Heart left ventricle (tissue), 16 donors: Measurements from ENCODE around the gene C2orf15. TPM values are rescaled to one million over a fixed set of nuclear protein-coding genes. Genes with fewer than 3 reads are reported as not detected.

Experiments
- ATAC-seq, 4 donors: fragments of 200-7000 bp; cut with Tn5 transposase; one replicate each; pipeline ENCODE4 v1.9.1; 2020 to 2022; ENCODE audit warnings: moderate library complexity in 4 of 4, mild to moderate bottlenecking in 3 of 4, moderate number of reproducible peaks in 1 of 4
- DNase-seq, 5 donors: peaks; one replicate each; pipeline ENCODE4 v3.0.0-alpha.2; 2020
- H3K27ac ChIP-seq, 12 donors: fragments of 200-600 bp; sonication (generic) in 4 of 12; one replicate each; pipeline versions ENCODE4 v1.5.0 to v1.8.0; 2016 to 2022; ENCODE audit warnings: mild to moderate bottlenecking in 2 of 12
- H3K27me3 ChIP-seq, 9 donors: fragments of 200-600 bp; sonication (generic) in 2 of 9; one replicate each; pipeline versions ENCODE4 v1.5.1 to v1.8.0; 2016 to 2022; ENCODE audit warnings: mild to moderate bottlenecking in 3 of 9
- H3K36me3 ChIP-seq, 9 donors: fragments of 200-600 bp; sonication (generic) in 2 of 9; one replicate each; pipeline versions ENCODE4 v1.5.0 to v1.8.0; 2018 to 2022; ENCODE audit warnings: mild to moderate bottlenecking in 2 of 9
- H3K4me1 ChIP-seq, 12 donors: fragments of 200-600 bp; sonication (generic) in 4 of 12; one replicate each; pipeline versions ENCODE4 v1.5.0 to v1.8.0; 2016 to 2022; ENCODE audit warnings: mild to moderate bottlenecking in 3 of 12
- H3K4me3 ChIP-seq, 12 donors: fragments of 200-600 bp; sonication (generic) in 4 of 12; one replicate each; pipeline versions ENCODE4 v1.5.0 to v1.8.0; 2017 to 2022; ENCODE audit warnings: mild to moderate bottlenecking in 9 of 12, moderate library complexity in 4 of 12
- H3K9me3 ChIP-seq, 12 donors: fragments of 200-600 bp; sonication (generic) in 4 of 12; one replicate each; pipeline versions ENCODE4 v1.5.0 to v1.8.0; 2016 to 2022; ENCODE audit warnings: mild to moderate bottlenecking in 1 of 12
- POLR2A ChIP-seq, 2 donors: fragments of 450-650 bp; IDR thresholded peaks; one replicate each; pipeline ENCODE4 v1.6.1; 2017; ENCODE audit warnings: antibody characterized with exemption in 2 of 2, mild to moderate bottlenecking in 2 of 2, moderate library complexity in 2 of 2
- WGBS, 4 donors: extraction: QIAGEN DNeasy Blood & Tissue Kit in 2 of 4; methylation state at CpG; one replicate each; pipeline versions ENCODE4 v1.1.5 to v1.1.7; 2013 to 2018; 5-methylcytosine and 5-hydroxymethylcytosine counted together
- intact Hi-C, 10 donors: fragments of 100-400 bp; cut with DNase I; formaldehyde crosslinking; loops; one replicate each; pipeline versions ENCODE4 v1.11.1 to v1.14.2; 2022
- polyA plus RNA-seq, 2 donors: library from polyadenylated mRNA; stranded (reverse); fragments of 200-250 nt; gene quantifications; one replicate each; pipeline ENCODE4 v1.2.3, GENCODE V29; 2013
- total RNA-seq, 9 donors: library from RNA; depleted of rRNA in 2 of 9; stranded (reverse); fragments of >200 nt in 2 of 9; fragmentation: NEBNext Ultra II Directional in 3 of 9; extraction: Animal tissue kit (Norgen Biotek cat#: 25700) in 3 of 9; gene quantifications; one replicate each; pipeline versions ENCODE4 v1.1.0 to v1.2.4, GENCODE V29; 2016 to 2023
- TF ChIP-seq, protein P1 (sequence below), 12 donors: fragments of 200-600 bp; sonication (generic) in 4 of 12; IDR thresholded peaks; one replicate each; pipeline versions ENCODE4 v1.5.0 to v1.8.0; 2018 to 2022; ENCODE audit warnings: antibody characterized with exemption in 12 of 12, mild to moderate bottlenecking in 5 of 12
- donor health status: ischemic (EF 13 %, LVEDD 7.1; RV severe dilation, severe dysfunction).
- donor health status: healthy with polysubstance abuse.
- donor health status: DM: no; HTN: yes; CAD: no.
- donor health status: DM: no; HTN: no; CAD: no.
- donor health status: ischemic (EF 25% LVEDD 6.9; RV normal size, moderate dysfunction).
- donor health status: ischemic (EF 25% LVEDD 5.7; RV mildly dilated, moderate dysfunction).
- donor health status: healthy.
- donor health status: DM: yes; HTN: yes; CAD: no.
- donor health status: ischemic (EF 35%, LVEDD 5.7; RV mildly dilated, moderate dysfunction).
- donor health status: nonischemic (EF 11% LVEDD 7.7; RV severe dilation, severe dysfunction).
- donor health status: DM: yes; HTN: yes; CAD: no.
- donor health status: PGD.
- donor health status: ischemic (EF 29% LVEDD 5.4; RV normal size, mild dysfunction).
- donor health status: nonischemic (EF 23%, LVEDD 6.1; RV moderate dilation, normal function).

The C2orf15 gene
- total and polyA plus RNA-seq, 11 donors, result 0.04 to 0.70 (median 0.49) TPM; not detected in 7

DNA sequence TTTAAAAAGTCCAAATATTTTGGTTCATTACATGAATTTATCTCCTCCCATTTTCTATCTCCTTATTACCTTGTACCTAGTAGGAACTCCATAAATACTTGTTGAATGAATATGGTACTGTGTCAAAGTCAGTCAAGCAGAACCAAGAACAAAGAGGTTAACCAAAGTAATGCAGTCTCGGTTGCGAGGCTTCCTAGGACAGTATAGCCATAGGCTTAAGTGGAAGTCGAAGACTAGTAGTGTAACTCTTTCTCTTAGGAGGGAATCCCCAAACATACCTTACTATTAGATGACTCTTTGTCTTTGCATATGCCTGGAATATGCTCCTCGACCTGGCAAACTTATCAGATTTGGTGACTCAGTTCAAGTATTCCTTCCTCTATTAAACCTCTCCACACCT is 18.1 kb downstream of the C2orf15 start:
- TF ChIP-seq, protein P1, sequence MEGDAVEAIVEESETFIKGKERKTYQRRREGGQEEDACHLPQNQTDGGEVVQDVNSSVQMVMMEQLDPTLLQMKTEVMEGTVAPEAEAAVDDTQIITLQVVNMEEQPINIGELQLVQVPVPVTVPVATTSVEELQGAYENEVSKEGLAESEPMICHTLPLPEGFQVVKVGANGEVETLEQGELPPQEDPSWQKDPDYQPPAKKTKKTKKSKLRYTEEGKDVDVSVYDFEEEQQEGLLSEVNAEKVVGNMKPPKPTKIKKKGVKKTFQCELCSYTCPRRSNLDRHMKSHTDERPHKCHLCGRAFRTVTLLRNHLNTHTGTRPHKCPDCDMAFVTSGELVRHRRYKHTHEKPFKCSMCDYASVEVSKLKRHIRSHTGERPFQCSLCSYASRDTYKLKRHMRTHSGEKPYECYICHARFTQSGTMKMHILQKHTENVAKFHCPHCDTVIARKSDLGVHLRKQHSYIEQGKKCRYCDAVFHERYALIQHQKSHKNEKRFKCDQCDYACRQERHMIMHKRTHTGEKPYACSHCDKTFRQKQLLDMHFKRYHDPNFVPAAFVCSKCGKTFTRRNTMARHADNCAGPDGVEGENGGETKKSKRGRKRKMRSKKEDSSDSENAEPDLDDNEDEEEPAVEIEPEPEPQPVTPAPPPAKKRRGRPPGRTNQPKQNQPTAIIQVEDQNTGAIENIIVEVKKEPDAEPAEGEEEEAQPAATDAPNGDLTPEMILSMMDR (IDR thresholded peaks at IDR 0.05), result no peak
- TF ChIP-seq POLR2A (IDR thresholded peaks at IDR 0.05), result no peak
- no peak overlapping the region for H3K27ac ChIP-seq
- no peaks in the 10 kb centered on the region for H3K9me3 ChIP-seq
- 85 to 93% (median 87%) methylated on average over 4 of the region's 4 CpGs for WGBS, 4 donors
- H3K36me3 ChIP-seq, result peaks cover 0 to 83% (median 61%) of the 10 kb centered on the region in 9 donors
- ATAC-seq (no peak), DNase-seq (no peak)
- no peaks in the 10 kb centered on the region for H3K27me3 ChIP-seq
- intact Hi-C loops, result loop anchor here in 3 of 10 donors (10.0 kb wide), 2 partner anchors 175 to 335 kb away; partner anchors contain the start of genes EIF5B (in 2 of the 3), TXNDC9 (in 2 of the 3) and REV1 (in 1 of the 3)
- H3K4me1 ChIP-seq, result peaks cover 0 to 18% (median 9%) of the 10 kb centered on the region in 12 donors
- H3K4me3 ChIP-seq, result no peak overlapping the region

DNA sequence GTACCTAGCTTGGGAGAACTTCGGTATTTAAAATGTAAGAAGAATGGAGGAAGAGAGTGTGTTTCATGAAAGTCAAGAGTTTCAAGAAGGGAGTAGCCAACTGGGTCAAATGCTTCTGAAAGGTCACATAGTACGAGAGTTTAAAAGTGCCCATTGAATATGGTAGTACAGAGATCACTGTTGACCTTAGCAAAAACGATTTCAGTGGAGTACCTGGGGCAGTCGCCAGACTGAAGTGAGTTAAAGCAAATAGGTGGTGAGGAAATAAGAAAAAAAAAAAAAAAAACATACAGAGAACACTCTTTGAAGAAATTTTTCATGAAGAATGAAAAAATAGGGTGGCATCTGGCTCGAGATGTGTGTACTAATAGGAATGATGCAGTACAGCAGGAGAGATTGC is 24.7 kb downstream of the C2orf15 start:
- no peaks in the 10 kb centered on the region for H3K4me1 ChIP-seq
- ATAC-seq (no peak), DNase-seq (no peak)
- no peaks in the 10 kb centered on the region for H3K27me3 ChIP-seq
- H3K4me3 ChIP-seq, result no peak overlapping the region
- 78 to 90% (median 86%) methylated on average over 5 of the region's 5 CpGs for WGBS, 4 donors
- H3K9me3 ChIP-seq, result no peaks in the 10 kb centered on the region
- peaks cover 0 to 97% (median 74%) of the 10 kb centered on the region in 9 donors for H3K36me3 ChIP-seq
- intact Hi-C loops, result loop anchor here in 1 of 10 donors (10.0 kb wide), 1 partner anchor 319 kb away; no protein-coding TSS in a partner anchor
- H3K27ac ChIP-seq, result no peak overlapping the region
- TF ChIP-seq, protein P1 (IDR thresholded peaks at IDR 0.05), result no peak
- TF ChIP-seq POLR2A (IDR thresholded peaks at IDR 0.05), result no peak

DNA sequence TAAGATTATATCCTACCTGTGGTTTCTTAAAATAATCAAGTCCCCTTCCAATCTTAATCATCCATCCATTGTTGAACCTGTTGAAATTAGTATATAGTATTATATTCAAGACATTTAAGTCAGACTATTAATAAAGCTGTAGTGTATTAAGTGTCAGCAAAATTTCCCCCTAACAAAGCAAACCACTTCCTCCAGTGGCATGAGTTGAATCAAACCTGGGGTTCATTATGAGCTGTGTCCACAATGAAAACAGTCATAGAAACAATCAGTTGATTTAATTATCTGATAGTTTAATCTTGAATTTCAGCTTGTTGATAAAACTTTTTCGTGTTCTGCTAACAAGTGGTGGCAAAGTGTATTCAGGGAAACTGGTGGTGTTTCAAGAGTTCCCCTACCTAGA is 28.0 kb downstream of the C2orf15 start:
- TF ChIP-seq, protein P1 (IDR thresholded peaks at IDR 0.05), result no peak
- no peak for TF ChIP-seq POLR2A (IDR thresholded peaks at IDR 0.05)
- Histone ChIP-seq H3K27me3 (no peaks in the 10 kb centered on the region), H3K27ac (no peak overlapping the region), H3K4me3 (no peak overlapping the region), H3K36me3 (peaks cover 0 to 95% (median 83%) of the 10 kb centered on the region in 9 donors), H3K4me1 (no peaks in the 10 kb centered on the region), H3K9me3 (no peaks in the 10 kb centered on the region)
- intact Hi-C loops, result loop anchor here in 1 of 10 donors (10.0 kb wide), 1 partner anchor 315 kb away; no protein-coding TSS in a partner anchor
- no peak for ATAC-seq
- 63 to 72% (median 70%) methylated on average over 1 of the region's 1 CpG for WGBS, 4 donors
- no peak for DNase-seq

DNA sequence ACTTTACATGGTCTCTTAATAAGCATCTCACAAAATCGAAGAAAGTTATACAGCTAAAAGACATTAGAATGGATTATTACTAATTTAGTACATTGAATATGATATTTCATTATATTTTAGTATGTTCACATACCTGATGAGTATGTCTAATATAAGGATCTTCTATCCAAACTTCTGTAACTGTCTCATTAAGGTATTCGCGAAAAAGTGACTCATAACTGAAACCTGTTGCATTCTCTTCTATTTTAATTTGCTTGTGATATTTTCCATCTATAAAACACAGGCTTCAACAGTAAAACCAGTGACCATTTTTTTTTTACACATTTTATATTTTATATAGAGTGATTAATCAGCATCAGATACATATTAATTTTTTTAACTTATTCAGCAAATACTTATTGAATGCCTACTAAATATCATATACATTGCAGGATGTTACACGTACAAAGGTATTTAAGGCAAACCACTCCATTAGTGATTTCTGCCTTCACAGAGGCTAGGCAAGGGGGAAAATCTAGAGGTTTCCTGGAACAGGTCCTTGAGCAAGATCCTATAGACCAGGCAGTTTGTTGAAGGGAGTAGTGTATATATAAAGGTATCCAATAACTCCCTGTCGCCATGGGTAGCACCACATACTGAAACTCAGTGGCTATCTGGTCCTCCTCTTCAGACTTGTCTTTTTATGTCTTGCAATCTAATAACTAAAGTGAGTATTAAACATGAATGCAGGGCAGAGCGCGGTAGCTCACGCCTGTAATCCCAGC is 30.1 kb downstream of the C2orf15 start:
- no peaks in the 10 kb centered on the region for H3K27me3 ChIP-seq
- H3K27ac ChIP-seq, result no peak overlapping the region
- WGBS, 4 donors, result 95 to 98% (median 98%) methylated on average over 8 of the region's 8 CpGs
- no peak for DNase-seq
- TF ChIP-seq POLR2A (IDR thresholded peaks at IDR 0.05), result no peak
- TF ChIP-seq, protein P1 (IDR thresholded peaks at IDR 0.05), result no peak
- H3K4me1 ChIP-seq, result peaks cover 0 to 4% (median 0%) of the 10 kb centered on the region in 12 donors
- intact Hi-C loops, result loop anchor here in 2 of 10 donors (10.0 kb wide), 2 partner anchors 163 to 323 kb away; partner anchors contain the start of genes EIF5B (in 1 of the 2), REV1 (in 1 of the 2) and TXNDC9 (in 1 of the 2)
- ATAC-seq, result no peak
- H3K36me3 ChIP-seq, result peaks cover 0 to 79% (median 73%) of the 10 kb centered on the region in 9 donors
- no peaks in the 10 kb centered on the region for H3K9me3 ChIP-seq
- H3K4me3 ChIP-seq, result no peak overlapping the region
